Peyer's patch (tissue), 4 donors: ENCODE measurements around the gene AGR2. TPM values are rescaled to one million over a fixed set of nuclear protein-coding genes. Genes with fewer than 3 reads are reported as not detected.

ENCODE experiments used
- DNase-seq, 3 donors: peaks; one replicate each; pipeline ENCODE4 v3.0.0-alpha.2; 2017 to 2019
- H3K27ac ChIP-seq, 4 donors: fragments of 200-600 bp; sonication (generic); one replicate each; pipeline ENCODE4 v1.5.1; 2016 to 2019
- H3K27me3 ChIP-seq, 2 donors: fragments of 200-600 bp; sonication (generic); one replicate each; pipeline ENCODE4 v1.5.1; 2019
- H3K36me3 ChIP-seq, 3 donors: fragments of 200-600 bp; sonication (generic); one replicate each; pipeline ENCODE4 v1.5.1; 2016 to 2019
- H3K4me1 ChIP-seq, 4 donors: fragments of 200-600 bp; sonication (generic); one replicate each; pipeline ENCODE4 v1.5.1; 2016 to 2019
- H3K4me3 ChIP-seq, 4 donors: fragments of 200-600 bp; sonication (generic); 1 replicate in 3 of 4; 2 replicates in 1 of 4; pipeline ENCODE4 v1.5.1; 2016 to 2019; ENCODE audit warnings: mild to moderate bottlenecking in 1 of 4
- H3K9me3 ChIP-seq, 4 donors: fragments of 200-600 bp; sonication (generic); one replicate each; pipeline ENCODE4 v1.5.1; 2016 to 2019; ENCODE audit warnings: mild to moderate bottlenecking in 1 of 4
- CTCF ChIP-seq, 6 experiments: fragments of 450-650 bp in 4 of 6; fragments of 200-600 bp in 2 of 6; sonication (generic) in 1 of 6; IDR thresholded peaks; one replicate each; pipeline ENCODE4 v1.5.1; 2017 to 2019; ENCODE audit warnings: antibody characterized with exemption in 6 of 6, mild to moderate bottlenecking in 3 of 6, moderate library complexity in 1 of 6
- POLR2A ChIP-seq, 2 donors: fragments of 450-650 bp; IDR thresholded peaks; one replicate each; pipeline ENCODE4 v1.5.1; 2017; ENCODE audit warnings: antibody characterized with exemption in 2 of 2, mild to moderate bottlenecking in 2 of 2, moderate library complexity in 2 of 2
- total RNA-seq, 4 donors: library from RNA; depleted of rRNA; stranded (reverse); fragments of >200 nt; gene quantifications; one replicate each; pipeline ENCODE4 v1.1.0, GENCODE V29; 2016

AGR2 gene
- total RNA-seq, 4 donors from 2014 or later, result 49.5 to 282 (median 252) TPM

- Histone ChIP-seq H3K27ac (no peak overlapping the region), H3K36me3 (no peaks in the 10 kb centered on the region), H3K4me3 (no peak overlapping the region), H3K4me1 (peaks cover 0 to 3% (median 0%) of the 10 kb centered on the region in 4 donors), H3K27me3 (no peaks in the 10 kb centered on the region), H3K9me3 (no peaks in the 10 kb centered on the region)
- DNase-seq, result no peak
- TF ChIP-seq POLR2A (IDR thresholded peaks at IDR 0.05) (no peak), CTCF (IDR thresholded peaks at IDR 0.05) (no peak)
Observed at GRCh38 chr7:16745645-16746044, 59.2 kb downstream of the AGR2 start.

- Histone ChIP-seq H3K27me3 (no peaks in the 10 kb centered on the region), H3K9me3 (no peaks in the 10 kb centered on the region), H3K4me1 (peaks cover 0 to 3% (median 0%) of the 10 kb centered on the region in 4 donors), H3K36me3 (no peaks in the 10 kb centered on the region), H3K4me3 (no peak overlapping the region), H3K27ac (no peak overlapping the region)
- TF ChIP-seq CTCF (IDR thresholded peaks at IDR 0.05) (no peak), POLR2A (IDR thresholded peaks at IDR 0.05) (no peak)
- DNase-seq, result no peak
Observed at GRCh38 chr7:16744518-16745250, 60.1 kb downstream of the AGR2 start.

- Histone ChIP-seq H3K4me3 (no peak overlapping the region), H3K27ac (no peak overlapping the region), H3K9me3 (no peaks in the 10 kb centered on the region), H3K4me1 (peaks cover 0 to 3% (median 0%) of the 10 kb centered on the region in 4 donors), H3K36me3 (no peaks in the 10 kb centered on the region), H3K27me3 (no peaks in the 10 kb centered on the region)
- TF ChIP-seq POLR2A (IDR thresholded peaks at IDR 0.05) (no peak), CTCF (IDR thresholded peaks at IDR 0.05) (no peak)
- no peak for DNase-seq
Observed at GRCh38 chr7:16743236-16743635, 61.6 kb downstream of the AGR2 start.

- H3K36me3 ChIP-seq, result no peaks in the 10 kb centered on the region
- no peaks in the 10 kb centered on the region for H3K27me3 ChIP-seq
- H3K9me3 ChIP-seq, result no peaks in the 10 kb centered on the region
- H3K27ac ChIP-seq, result no peak overlapping the region
- H3K4me1 ChIP-seq, result peaks cover 0 to 3% (median 0%) of the 10 kb centered on the region in 4 donors
- H3K4me3 ChIP-seq, result no peak overlapping the region
- TF ChIP-seq CTCF (IDR thresholded peaks at IDR 0.05) (no peak), POLR2A (IDR thresholded peaks at IDR 0.05) (no peak)
- no peak for DNase-seq
Observed at GRCh38 chr7:16742547-16742946, 62.3 kb downstream of the AGR2 start.

Other genes starting within 250 kb of the AGR2 start
- gene ANKMY2, start 159.2 kb downstream of the AGR2 start, total RNA-seq, result 10 to 100 TPM; 19.3 to 21.5 (median 20.5) TPM
- gene BZW2, start 158.8 kb downstream of the AGR2 start, total RNA-seq, result 10 to 100 TPM; 34.4 to 54.0 (median 42.9) TPM
- gene TSPAN13, start 51.2 kb downstream of the AGR2 start, total RNA-seq, result 10 to 100 TPM; 21.5 to 53.9 (median 33.1) TPM
- 100 to 1,000 TPM in 3 of 4 donors, 10 to 100 TPM in 1; 24.8 to 241 (median 178) TPM for gene AGR3, start 77.0 kb upstream of the AGR2 start, total RNA-seq